ENCODE measurements around the gene TEX19. TPM values are rescaled to one million over a fixed set of nuclear protein-coding genes. Genes with fewer than 3 reads are reported as not detected.

Gene TEX19
- total RNA-seq, 2 donors from 2014 or later: not detected

DNA sequence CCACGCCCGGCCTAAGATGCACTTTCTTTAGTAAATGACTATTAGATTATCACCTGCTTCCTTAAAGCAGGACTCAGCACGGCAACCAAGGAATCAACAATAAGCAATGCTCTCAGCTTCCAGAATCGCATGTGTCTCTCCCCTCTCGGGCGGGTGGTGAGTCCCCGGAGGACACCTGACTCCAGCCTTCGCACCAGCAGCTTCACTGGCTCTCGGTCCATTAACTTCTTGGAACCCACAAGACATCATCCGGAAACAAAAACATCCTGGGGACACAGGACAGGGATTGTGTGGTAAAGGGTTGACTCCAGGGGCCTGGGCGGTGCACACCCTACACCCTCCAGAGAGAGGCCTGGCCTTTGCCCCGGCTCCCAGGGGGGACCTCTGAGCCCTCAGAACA is 35.2 kb downstream of the TEX19 start:
- H3K9me3 ChIP-seq: no peaks in the 10 kb centered on the region
- no peaks in the 10 kb centered on the region for H3K27me3 ChIP-seq
- no peaks in the 10 kb centered on the region for H3K4me1 ChIP-seq
- DNase-seq: no peak
- ATAC-seq: no peak
- intact Hi-C loops (cut with DNase I): no loop called here
- H3K27ac ChIP-seq: no peak overlapping the region
- 89 to 96% methylated on average over 9 to 12 of the region's 12 CpGs for WGBS, 2 donors
- TF ChIP-seq POLR2A (IDR thresholded peaks at IDR 0.05): no peak
- TF ChIP-seq, protein P1, sequence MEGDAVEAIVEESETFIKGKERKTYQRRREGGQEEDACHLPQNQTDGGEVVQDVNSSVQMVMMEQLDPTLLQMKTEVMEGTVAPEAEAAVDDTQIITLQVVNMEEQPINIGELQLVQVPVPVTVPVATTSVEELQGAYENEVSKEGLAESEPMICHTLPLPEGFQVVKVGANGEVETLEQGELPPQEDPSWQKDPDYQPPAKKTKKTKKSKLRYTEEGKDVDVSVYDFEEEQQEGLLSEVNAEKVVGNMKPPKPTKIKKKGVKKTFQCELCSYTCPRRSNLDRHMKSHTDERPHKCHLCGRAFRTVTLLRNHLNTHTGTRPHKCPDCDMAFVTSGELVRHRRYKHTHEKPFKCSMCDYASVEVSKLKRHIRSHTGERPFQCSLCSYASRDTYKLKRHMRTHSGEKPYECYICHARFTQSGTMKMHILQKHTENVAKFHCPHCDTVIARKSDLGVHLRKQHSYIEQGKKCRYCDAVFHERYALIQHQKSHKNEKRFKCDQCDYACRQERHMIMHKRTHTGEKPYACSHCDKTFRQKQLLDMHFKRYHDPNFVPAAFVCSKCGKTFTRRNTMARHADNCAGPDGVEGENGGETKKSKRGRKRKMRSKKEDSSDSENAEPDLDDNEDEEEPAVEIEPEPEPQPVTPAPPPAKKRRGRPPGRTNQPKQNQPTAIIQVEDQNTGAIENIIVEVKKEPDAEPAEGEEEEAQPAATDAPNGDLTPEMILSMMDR (IDR thresholded peaks at IDR 0.05): no peak
- peaks cover 0 to 2% of the 10 kb centered on the region in 2 donors for H3K36me3 ChIP-seq (replicated peaks in 1 of 2; ENCODE audit: insufficient read depth in 1 of 2, low read depth in 2 of 2)
- no peak overlapping the region for H3K4me3 ChIP-seq

DNA sequence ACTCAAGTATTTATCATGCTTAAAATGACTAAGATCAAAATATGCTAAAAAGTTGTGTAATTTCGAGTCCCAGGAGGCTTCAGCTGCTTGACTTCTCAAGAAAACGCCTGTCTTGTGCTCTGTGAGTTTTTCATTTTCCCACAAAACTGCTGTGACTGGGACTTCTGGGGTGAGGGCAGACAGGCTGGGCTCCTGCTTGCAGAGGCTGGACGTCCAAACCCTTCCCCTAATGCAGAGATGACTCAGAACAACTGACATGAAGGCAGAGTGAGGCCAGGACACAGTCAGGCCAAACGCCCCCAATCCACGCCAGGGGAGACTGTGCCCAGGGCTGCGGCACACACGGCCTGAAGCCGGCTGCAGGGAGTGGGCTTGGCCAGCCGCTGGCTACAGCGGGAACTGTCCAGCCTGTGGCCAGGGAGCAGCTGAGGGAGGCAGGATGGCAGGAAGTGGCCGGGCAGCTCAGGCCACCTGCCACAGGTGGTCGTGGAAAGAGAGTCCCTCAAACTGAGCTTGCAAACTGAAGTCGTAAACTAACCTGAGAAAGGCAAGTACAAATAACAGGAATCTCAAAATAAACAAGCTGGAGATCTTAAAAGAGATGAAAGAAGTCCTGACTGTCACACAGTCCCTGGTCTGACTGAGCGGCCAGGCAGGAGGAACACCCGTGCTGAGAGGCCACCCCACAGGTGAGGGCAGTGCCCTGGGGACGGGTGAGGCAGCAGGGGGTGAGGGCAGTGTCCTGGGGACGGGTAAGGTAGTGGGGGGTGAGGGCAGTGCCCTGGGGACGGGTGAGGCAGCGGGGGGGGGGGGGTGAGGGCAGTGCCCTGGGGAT is 37.8 kb downstream of the TEX19 start:
- no peaks in the 10 kb centered on the region for H3K4me1 ChIP-seq
- DNase-seq (no peak), ATAC-seq (no peak)
- WGBS, 2 donors: 67 to 79% methylated on average over 16 of the region's 19 CpGs
- H3K27ac ChIP-seq: no peak overlapping the region
- intact Hi-C loops (cut with DNase I): no loop called here
- TF ChIP-seq, protein P1 (IDR thresholded peaks at IDR 0.05): no peak
- TF ChIP-seq POLR2A (IDR thresholded peaks at IDR 0.05): no peak
- peaks cover 0 to 2% of the 10 kb centered on the region in 2 donors for H3K36me3 ChIP-seq (replicated peaks in 1 of 2; ENCODE audit: insufficient read depth in 1 of 2, low read depth in 2 of 2)
- H3K9me3 ChIP-seq: no peaks in the 10 kb centered on the region
- no peak overlapping the region for H3K4me3 ChIP-seq
- no peaks in the 10 kb centered on the region for H3K27me3 ChIP-seq

DNA sequence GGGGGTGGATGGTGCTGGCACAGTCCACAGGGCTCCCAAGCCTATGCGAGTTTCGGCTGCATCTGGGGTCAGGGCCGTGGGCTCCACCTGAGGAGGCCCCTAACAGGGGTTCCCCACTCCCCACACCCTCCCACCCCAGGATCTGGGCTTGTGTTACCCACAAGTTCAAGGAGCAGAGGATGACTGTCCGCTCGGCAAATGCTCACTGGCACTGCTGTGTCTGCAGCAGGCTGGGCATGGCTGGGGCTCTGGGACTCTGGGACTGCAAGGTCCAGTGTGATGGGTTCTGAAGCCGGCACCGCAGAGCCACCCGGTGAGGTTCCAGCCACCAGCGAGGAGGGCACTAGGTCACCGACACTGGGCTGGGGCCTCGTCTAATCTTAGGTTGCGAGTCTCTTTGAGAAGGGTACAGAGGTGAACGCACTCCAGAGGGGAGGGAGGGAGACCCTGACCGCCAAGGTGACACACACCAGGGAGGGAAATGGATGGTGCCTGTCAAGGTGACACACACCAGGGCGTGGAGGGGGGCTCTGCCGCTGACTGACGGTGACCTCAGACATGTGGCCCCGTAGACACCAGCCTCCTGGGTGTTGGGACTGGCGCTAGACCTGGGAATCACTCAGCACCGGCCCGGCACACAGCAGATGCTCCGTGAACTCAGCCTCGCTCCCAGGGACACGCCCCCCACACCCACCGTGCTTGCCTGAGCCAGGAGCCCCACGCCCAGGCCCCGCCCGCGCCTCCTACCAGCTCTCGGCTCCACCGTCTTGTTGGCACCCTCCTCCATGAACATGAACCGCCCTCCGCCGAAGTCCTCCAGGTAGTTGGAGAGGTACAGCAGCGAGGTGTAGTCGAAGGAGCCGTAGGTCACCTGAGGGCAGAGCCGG is 38.6 kb downstream of the TEX19 start:
- no peak for TF ChIP-seq POLR2A (IDR thresholded peaks at IDR 0.05)
- TF ChIP-seq, protein P1 (IDR thresholded peaks at IDR 0.05): no peak
- no peak overlapping the region for H3K27ac ChIP-seq

DNA sequence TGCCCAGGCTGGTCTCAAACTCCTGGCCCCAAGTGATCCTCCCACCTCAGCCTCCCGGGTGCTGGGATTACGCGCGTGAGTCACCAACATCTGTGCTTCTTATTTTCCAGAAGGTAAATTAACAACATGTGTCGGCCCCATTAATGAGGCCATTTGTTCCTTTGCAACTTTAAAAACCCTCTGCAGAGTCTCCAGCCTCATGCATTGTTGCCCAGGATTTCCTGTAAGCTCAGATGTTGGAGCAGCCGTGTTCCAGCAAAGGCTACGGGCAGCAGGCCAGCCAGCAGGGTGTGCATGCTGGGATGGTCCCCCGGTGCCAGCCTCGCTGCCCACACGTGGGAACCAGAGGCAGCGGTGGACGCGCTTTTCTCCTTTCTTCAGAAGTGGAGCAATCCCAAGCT is 40.0 kb downstream of the TEX19 start:
- Histone ChIP-seq H3K27ac (no peak overlapping the region), H3K4me3 (no peak overlapping the region), H3K9me3 (no peaks in the 10 kb centered on the region), H3K36me3 (replicated peaks in 1 of 2; ENCODE audit: insufficient read depth in 1 of 2, low read depth in 2 of 2) (peaks cover 0 to 3% of the 10 kb centered on the region in 2 donors), H3K27me3 (no peaks in the 10 kb centered on the region), H3K4me1 (no peaks in the 10 kb centered on the region)
- WGBS, 2 donors: 81 to 93% methylated on average over 13 of the region's 13 CpGs
- DNase-seq (no peak), ATAC-seq (no peak)
- no peak for TF ChIP-seq POLR2A (IDR thresholded peaks at IDR 0.05)
- TF ChIP-seq, protein P1 (IDR thresholded peaks at IDR 0.05): no peak
- intact Hi-C loops (cut with DNase I): no loop called here

More for the DNA sequence above, 38.6 kb downstream of the TEX19 start:
- 89 to 95% methylated on average over 26 to 36 of the region's 38 CpGs for WGBS, 2 donors
- ATAC-seq: no peak
- Histone ChIP-seq H3K9me3 (no peaks in the 10 kb centered on the region), H3K4me3 (no peak overlapping the region), H3K36me3 (replicated peaks in 1 of 2; ENCODE audit: insufficient read depth in 1 of 2, low read depth in 2 of 2) (no peaks in the 10 kb centered on the region), H3K27me3 (no peaks in the 10 kb centered on the region), H3K4me1 (no peaks in the 10 kb centered on the region)
- intact Hi-C loops (cut with DNase I): no loop called here
- DNase-seq: no peak
